SU-DHL-6 (cell line): ENCODE data around the gene GHRH.

Experiments used
- H2AFZ ChIP-seq: fragments of 200-600 bp; sonication (generic); 2 replicates; pipeline ENCODE4 v1.6.1; 2014; ENCODE audit warnings: low read depth, mild to moderate bottlenecking, moderate library complexity, mixed read lengths, antibody characterized with exemption, low read length; ENCODE audit not compliant: severe bottlenecking
- H3F3A ChIP-seq: fragments of 200-600 bp; shearing (Covaris generic); 2 replicates; pipeline ENCODE4 v1.6.0; 2016; ENCODE audit warnings: antibody characterized with exemption, mild to moderate bottlenecking; ENCODE audit not compliant: insufficient read depth
- H3K27ac ChIP-seq: fragments of 200-600 bp; sonication (generic); 2 replicates; pipeline ENCODE4 v1.5.1; 2016; ENCODE audit warnings: low read depth, mild to moderate bottlenecking, low read length, moderate library complexity, mixed read lengths
- H3K27me3 ChIP-seq: fragments of 200-600 bp; sonication (generic), shearing (Covaris generic); 2 replicates; pipeline ENCODE4 v1.6.0; 2014; ENCODE audit warnings: mild to moderate bottlenecking, low read length
- H3K36me3 ChIP-seq: fragments of 200-600 bp; sonication (generic); 2 replicates; pipeline ENCODE4 v1.6.1; 2014; ENCODE audit warnings: mild to moderate bottlenecking, low read length, mixed read lengths
- H3K4me2 ChIP-seq: fragments of 300-600, 200-600 bp; shearing (Covaris generic), sonication (generic); 2 replicates; pipeline ENCODE4 v1.6.0; 2014; ENCODE audit warnings: low read length, low read depth, mild to moderate bottlenecking; ENCODE audit not compliant: poor library complexity, severe bottlenecking
- H3K4me3 ChIP-seq: fragments of 200-600 bp; sonication (generic); 2 replicates; pipeline ENCODE4 v1.5.1; 2014; ENCODE audit warnings: antibody characterized with exemption, low read length, mild to moderate bottlenecking, mixed read lengths; ENCODE audit not compliant: insufficient read depth, poor library complexity, severe bottlenecking
- H3K79me2 ChIP-seq: fragments of 200-600 bp; sonication (generic); 2 replicates; pipeline ENCODE4 v1.6.1; 2014; ENCODE audit warnings: mild to moderate bottlenecking, low read length, moderate library complexity; ENCODE audit not compliant: insufficient read depth
- H3K9ac ChIP-seq: fragments of 200-600 bp; sonication (generic); 2 replicates; pipeline ENCODE4 v1.7.0; 2014; ENCODE audit warnings: mild to moderate bottlenecking, low read length
- H3K9me2 ChIP-seq: fragments of 200-600 bp; sonication (generic); replicated peaks from 2 replicates; pipeline ENCODE4 v1.6.1; 2014; ENCODE audit warnings: low read length; ENCODE audit not compliant: insufficient read depth
- H3K9me3 ChIP-seq: fragments of 200-600 bp; sonication (generic); 2 replicates; pipeline ENCODE4 v1.6.1; 2014; ENCODE audit warnings: low read length, mixed read lengths; ENCODE audit not compliant: insufficient read depth
- H4K20me1 ChIP-seq: fragments of 200-600 bp; sonication (generic); 2 replicates; pipeline ENCODE4 v1.6.1; 2014; ENCODE audit warnings: low read depth, mild to moderate bottlenecking, antibody characterized with exemption, low read length, moderate library complexity, mixed read lengths
- EZH2phosphoT487 ChIP-seq: fragments of 200-600 bp; sonication (generic), shearing (Covaris generic); conservative IDR thresholded peaks from 2 replicates; pipeline ENCODE4 v1.6.1; 2018; ENCODE audit warnings: mild to moderate bottlenecking, antibody characterized with exemption, low read length, moderate library complexity, mixed read lengths
- TF ChIP-seq, protein P1 (sequence below): fragments of 200-600 bp; sonication (generic); IDR thresholded peaks from one replicate; pipeline ENCODE4 v1.5.1; 2017; ENCODE audit warnings: antibody characterized with exemption, mild to moderate bottlenecking, low read length, moderate library complexity; ENCODE audit not compliant: insufficient read depth, poor library complexity, severe bottlenecking

GHRH gene

DNA sequence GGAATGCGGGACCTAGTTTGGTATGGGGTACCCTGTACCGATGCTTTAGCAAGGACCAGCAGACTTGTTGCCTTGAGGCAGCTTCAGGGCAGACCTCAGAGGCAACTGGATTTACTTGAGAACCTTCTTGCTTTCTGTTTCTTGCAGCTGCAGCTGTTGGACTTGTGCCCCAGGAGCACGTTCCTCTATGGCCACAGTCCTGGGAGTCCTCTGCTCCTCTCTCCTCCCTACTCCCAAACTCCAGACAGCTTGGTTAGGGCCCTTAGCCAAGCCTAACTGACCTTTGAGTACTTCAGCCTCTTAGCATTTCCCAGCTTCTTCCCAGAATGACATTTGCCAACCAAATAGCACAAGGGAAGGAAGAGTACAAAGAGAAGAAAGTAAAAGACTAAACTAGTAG, 34.7 kb downstream of the GHRH start:
- no peaks in the 10 kb centered on the region for H3K9me3 ChIP-seq
- no peak overlapping the region for H2AFZ ChIP-seq
- no peak overlapping the region for H3K4me3 ChIP-seq
- no peaks in the 10 kb centered on the region for H3K79me2 ChIP-seq
- H3K27me3 ChIP-seq, result no peaks in the 10 kb centered on the region
- H3K9ac ChIP-seq, result no peak overlapping the region
- H3F3A ChIP-seq, result no peaks in the 10 kb centered on the region
- H3K4me2 ChIP-seq, result no peak overlapping the region
- H3K9me2 ChIP-seq, result no peaks in the 10 kb centered on the region
- H4K20me1 ChIP-seq, result no peaks in the 10 kb centered on the region
- TF ChIP-seq EZH2phosphoT487, result no peak
- TF ChIP-seq, protein P1, sequence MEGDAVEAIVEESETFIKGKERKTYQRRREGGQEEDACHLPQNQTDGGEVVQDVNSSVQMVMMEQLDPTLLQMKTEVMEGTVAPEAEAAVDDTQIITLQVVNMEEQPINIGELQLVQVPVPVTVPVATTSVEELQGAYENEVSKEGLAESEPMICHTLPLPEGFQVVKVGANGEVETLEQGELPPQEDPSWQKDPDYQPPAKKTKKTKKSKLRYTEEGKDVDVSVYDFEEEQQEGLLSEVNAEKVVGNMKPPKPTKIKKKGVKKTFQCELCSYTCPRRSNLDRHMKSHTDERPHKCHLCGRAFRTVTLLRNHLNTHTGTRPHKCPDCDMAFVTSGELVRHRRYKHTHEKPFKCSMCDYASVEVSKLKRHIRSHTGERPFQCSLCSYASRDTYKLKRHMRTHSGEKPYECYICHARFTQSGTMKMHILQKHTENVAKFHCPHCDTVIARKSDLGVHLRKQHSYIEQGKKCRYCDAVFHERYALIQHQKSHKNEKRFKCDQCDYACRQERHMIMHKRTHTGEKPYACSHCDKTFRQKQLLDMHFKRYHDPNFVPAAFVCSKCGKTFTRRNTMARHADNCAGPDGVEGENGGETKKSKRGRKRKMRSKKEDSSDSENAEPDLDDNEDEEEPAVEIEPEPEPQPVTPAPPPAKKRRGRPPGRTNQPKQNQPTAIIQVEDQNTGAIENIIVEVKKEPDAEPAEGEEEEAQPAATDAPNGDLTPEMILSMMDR, result no peak
- peaks cover 44% of the 10 kb centered on the region for H3K36me3 ChIP-seq
- H3K27ac ChIP-seq, result no peak overlapping the region

DNA sequence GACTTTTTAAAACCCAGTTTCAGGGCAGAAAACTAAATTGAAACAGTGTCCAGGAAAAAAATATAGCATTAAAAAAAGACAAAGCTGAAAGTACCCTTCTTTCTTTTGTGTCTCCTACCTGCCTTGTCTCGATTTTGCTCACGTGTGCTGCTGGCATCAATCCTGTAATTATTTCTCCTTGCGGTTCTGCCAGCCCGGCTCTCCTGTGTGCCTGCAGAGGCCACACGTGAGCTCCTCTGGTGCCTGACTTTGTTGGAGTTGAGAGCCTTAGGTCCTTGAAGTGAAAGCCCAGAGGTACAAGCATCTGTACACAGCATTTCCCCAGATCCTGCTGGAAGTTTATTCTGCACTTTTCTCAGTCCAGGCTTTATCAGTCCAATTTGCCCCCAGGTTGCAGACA, 36.5 kb downstream of the GHRH start:
- Histone ChIP-seq H3K9me3 (no peaks in the 10 kb centered on the region), H3K9ac (no peak overlapping the region), H3K27me3 (no peaks in the 10 kb centered on the region), H3K4me2 (no peak overlapping the region), H3F3A (no peaks in the 10 kb centered on the region), H3K4me3 (no peak overlapping the region), H3K27ac (no peak overlapping the region), H3K36me3 (peaks cover 38% of the 10 kb centered on the region), H3K9me2 (no peaks in the 10 kb centered on the region), H2AFZ (no peak overlapping the region), H4K20me1 (no peaks in the 10 kb centered on the region), H3K79me2 (no peaks in the 10 kb centered on the region)
- TF ChIP-seq, protein P1, result no peak
- no peak for TF ChIP-seq EZH2phosphoT487

DNA sequence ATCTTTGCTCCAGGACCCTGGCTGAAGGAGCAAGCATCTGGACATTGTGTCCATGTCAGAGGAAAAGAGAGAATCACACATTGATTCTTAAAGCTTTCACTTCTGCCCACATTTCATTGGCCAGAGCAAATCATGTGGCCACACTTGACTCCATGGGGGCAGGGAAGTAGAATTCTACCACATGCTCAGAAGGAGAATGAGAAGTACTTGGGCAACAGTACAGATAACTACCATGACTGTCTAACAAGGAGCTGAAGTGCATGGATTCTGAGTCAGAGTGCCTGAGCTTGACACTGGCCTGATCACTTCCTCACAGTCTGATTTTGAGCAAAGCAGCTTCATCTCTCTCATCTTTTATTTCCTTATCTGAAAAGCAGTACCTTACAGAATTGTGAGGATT, 38.6 kb downstream of the GHRH start:
- H3K4me3 ChIP-seq, result no peak overlapping the region
- H2AFZ ChIP-seq, result no peak overlapping the region
- TF ChIP-seq EZH2phosphoT487, result no peak
- TF ChIP-seq, protein P1, result no peak
- H4K20me1 ChIP-seq, result no peaks in the 10 kb centered on the region
- no peaks in the 10 kb centered on the region for H3K79me2 ChIP-seq
- H3K27ac ChIP-seq, result no peak overlapping the region
- no peak overlapping the region for H3K4me2 ChIP-seq
- no peaks in the 10 kb centered on the region for H3K9me3 ChIP-seq
- H3K27me3 ChIP-seq, result no peaks in the 10 kb centered on the region
- no peaks in the 10 kb centered on the region for H3K9me2 ChIP-seq
- no peak overlapping the region for H3K9ac ChIP-seq
- H3K36me3 ChIP-seq, result peaks cover 39% of the 10 kb centered on the region
- H3F3A ChIP-seq, result no peaks in the 10 kb centered on the region
